COLO668 (cell line): ENCODE data around the gene SNRPD1.
"Not testable (repeated sequence)": the region's sequence is repeated elsewhere in the genome, so short reads cannot be mapped to it uniquely, and the experiment has no call there.

Experiments used
- DNase-seq: peaks from one replicate; lab custom pipeline; 2025; ENCODE audit not compliant: unreplicated experiment; lab: John Stamatoyannopoulos, UW

The SNRPD1 gene

GRCh38 chr18:21612125-21613039 is at the start of gene SNRPD1:
SNRPD1 (plus strand) TSS chr18:21612314; CDS start chr18:21612430, 116 bp downstream.
- peak; percentile 97 for DNase-seq

- DNase-seq, result no peak
These were observed 40.3 kb upstream of the SNRPD1 start for GRCh38 chr18:21571772-21572171.

- DNase-seq, result no peak
These were observed 36.5 kb upstream of the SNRPD1 start for GRCh38 chr18:21575656-21576055.

DNA sequence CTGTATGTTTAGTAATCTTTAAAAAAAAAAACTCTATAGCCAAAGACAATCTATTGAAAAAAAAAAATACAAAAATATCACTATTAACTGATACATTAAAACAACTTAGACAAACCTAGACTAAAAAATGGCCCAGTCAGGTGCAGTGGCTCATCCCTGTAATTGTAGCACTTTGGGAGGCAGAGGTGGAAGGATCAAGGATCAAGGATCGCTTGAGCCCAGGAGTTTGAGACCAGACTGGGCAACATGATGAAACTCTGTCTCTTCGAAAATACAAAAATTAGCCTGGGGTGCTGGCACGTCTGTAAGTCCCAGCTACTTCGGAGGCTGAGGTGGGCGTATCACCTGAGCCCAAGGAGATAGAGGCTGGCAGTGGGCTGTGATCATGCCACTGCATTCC is 27.7 kb upstream of the SNRPD1 start:
- DNase-seq, result no peak

GRCh38 chr18:21592361-21592760 is 19.8 kb upstream of the SNRPD1 start:
- not testable (repeated sequence) for DNase-seq

DNA sequence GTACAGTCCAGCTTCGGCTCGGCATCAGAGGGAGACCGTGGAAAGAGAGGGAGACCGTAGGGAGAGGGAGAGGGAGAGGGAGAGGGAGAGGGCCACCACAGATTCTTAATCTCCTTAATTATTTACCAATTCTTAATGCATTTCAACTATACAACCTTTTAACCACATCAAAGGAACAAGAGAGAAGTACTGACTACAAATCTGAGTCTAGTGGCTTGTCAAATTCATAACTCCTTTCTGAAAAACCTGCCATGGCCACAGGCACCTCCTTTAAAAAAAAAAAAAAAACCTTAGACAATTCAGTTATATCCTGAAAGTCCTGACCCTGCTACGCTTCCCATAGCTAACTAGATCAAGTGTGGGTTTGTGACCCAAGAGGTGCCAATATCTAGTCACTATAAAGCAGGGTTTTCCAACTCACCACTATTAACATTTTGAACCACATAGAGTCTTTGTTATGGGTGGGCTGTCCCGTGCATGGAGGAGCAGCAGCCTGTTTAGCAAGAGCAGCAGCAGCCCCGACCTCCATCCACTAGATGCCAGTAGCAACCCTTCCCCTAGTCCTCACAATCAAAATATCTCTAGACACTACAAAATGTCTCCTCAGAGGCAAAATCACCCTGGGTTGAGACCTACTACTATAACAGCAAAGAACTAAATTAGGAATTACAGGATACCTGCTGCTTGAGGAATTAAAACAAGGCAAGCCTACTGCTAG is 18.4 kb upstream of the SNRPD1 start:
- no peak for DNase-seq

- no peak for DNase-seq
These were observed 14.5 kb upstream of the SNRPD1 start for GRCh38 chr18:21597620-21598019.

DNA sequence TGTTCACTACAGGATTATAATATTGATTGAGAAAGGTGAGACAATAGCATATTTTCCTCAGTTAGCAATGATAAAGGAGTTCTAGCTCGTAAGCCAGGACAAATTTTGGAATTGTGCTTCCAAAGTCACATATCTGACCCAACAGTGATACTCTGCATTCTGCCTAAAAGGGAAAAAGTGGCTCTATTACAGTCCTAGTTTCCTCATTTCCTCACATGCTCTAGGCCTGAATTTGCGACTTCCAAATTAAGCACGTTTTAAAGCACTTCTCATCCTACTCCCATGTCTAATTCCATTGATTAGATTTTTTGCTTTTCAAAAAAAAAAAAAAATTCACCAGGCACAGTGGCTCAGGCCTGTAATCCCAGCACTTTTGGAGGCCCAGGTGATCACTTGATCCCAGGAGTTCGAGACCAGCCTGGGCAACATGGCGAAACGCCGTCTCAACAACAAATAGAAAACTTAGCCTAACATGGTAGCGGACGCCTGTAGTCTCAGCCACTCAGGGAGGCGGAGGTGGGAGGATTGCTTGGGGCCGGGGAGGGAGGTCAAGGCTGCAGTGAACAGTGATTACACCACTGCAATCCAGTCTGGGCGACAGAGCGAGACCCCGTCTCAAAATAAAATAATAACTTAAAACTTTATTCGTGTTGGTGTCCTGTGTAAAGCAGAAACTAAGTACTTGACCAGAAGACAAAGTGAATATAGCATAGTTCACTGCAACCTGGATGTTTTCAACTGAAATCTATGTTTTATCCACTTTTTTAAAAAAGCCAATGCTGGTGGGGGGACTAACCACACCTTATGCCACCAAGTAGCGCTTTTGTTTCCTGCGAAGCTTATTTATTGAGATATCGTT is 13.2 kb upstream of the SNRPD1 start:
- DNase-seq, result peak; percentile 16

GRCh38 chr18:21599585-21600525 is 12.3 kb upstream of the SNRPD1 start:
- DNase-seq, result peak; percentile 82

DNA sequence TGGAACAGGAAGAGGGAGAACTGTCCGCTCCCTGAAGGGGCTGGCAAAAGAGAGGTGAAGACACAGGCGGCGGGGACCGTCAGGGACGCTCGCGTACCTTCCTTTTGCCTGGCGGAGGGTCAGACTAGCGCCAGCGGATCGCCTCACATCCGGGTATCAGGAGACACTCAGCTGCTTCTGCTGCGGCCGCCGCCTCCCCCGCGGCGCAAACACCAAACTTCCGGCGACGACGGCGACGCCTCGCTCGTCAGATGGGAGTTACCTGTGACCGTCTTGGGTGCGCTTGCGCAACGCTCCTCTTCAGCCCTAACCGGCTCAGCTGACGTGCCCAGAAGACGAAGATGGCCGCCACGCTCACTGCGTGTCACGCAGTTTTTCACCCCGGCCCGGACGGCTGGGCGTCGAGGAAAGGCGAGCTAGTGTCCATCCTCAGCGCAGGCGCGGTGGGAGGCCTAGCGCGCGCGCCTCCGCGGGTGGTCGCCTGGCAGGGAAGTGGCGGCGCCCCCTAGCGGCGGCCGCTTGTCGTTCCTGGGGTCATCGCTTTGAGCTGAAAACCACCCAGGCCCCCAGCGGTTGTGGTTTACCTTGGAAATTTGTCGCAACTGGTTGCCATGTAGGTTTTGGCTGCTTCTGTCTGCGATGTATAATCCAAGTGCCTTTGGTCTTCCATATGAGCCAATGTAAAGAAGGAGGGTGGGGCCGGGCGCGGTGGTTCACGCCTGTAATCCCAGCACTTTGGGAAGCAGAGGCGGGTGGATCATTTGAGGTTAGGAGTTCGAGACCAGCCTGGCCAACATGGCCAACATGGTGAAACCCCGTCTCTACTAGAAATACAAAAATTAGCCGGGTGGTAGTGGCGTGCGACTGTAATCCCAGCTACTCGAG is 11.3 kb upstream of the SNRPD1 start, which contains the start of gene ESCO1:
Gene ESCO1, minus strand, starts transcription at position 179 of the 885 bp plus-strand sequence. CDS start 25,861 bp downstream, outside the sequence.
- DNase-seq, result peak; percentile 99

DNA sequence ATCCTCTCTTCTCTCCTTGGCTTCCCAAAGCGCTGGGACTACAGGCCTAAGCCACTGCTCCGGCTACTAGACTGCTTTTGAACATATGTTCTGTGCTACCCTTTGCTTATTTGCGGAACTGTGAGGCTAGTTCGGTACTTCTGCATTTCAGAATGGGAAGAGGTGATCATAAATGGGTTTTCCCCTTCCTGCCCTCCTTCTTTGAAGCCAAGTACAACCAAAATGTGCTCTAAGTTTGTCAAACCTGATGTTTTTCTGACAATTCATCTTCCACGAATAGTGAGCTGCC is 9.9 kb upstream of the SNRPD1 start:
- no peak for DNase-seq

GRCh38 chr18:21604671-21605070 is 7.4 kb upstream of the SNRPD1 start:
- no peak for DNase-seq

GRCh38 chr18:21605213-21605612 is 6.9 kb upstream of the SNRPD1 start:
- DNase-seq, result no peak

GRCh38 chr18:21611401-21612124 is 551 bp upstream of the SNRPD1 start:
- DNase-seq, result not testable (repeated sequence)

GRCh38 chr18:21621640-21622039 is 9.5 kb downstream of the SNRPD1 start:
- not testable (repeated sequence) for DNase-seq

DNA sequence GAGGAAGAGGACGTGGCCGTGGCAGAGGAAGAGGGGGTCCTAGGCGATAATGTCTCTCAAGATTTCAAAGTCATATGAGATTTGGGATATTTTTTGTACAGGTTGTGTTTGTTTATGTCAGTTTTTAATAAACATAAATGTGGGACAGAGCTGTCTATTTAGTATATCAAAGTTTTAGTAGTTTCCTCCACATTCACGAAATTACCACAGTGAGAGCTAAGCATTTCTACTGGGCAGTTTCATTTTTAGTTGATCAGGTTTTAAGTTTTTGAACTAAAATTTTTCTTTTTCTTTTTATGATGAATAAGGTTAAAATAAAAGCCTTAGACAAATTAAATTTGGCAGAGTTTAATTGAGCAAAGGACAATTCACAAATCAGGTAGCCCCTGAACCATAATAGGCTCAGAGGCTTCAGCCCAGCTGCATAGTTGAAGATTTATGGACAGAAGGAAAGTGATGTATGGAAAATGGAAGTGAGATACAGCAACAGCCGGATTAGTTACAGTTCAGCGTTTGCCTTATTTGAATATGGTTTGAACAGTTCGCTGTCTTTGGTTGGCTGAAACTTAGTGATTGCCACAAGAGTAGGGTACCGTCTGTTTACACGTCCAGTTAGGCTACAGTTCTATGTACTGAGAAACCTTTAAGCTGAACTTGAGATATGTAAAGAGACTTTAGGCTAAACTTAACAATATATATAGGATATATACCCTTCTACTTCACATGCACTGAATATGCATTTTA is 17.1 kb downstream of the SNRPD1 start:
- no peak for DNase-seq

DNA sequence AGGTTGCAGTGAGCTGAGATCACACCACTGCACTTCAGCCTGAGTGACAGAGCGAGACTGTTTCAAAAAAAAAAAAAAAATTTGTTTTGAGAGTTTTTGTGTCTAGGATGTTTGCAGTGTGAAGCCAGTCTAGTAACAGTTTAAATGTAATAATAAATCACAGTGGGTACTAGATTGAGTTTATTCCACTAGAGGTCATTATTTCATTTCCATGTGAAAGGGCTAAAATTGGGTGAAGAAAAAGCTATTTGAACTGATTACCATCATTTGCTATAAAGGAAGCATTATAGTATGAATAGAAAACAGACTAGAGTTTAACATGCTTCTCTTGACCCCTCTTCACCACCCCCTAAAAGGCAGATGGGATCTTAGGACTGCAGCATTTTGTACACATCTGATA is 20.3 kb downstream of the SNRPD1 start:
- no peak for DNase-seq
